ENCODE data around the gene DIP2C.
"Not testable (repeated sequence)": the region's sequence is repeated elsewhere in the genome, so short reads cannot be mapped to it uniquely, and the experiment has no call there.

The DIP2C gene

DNA sequence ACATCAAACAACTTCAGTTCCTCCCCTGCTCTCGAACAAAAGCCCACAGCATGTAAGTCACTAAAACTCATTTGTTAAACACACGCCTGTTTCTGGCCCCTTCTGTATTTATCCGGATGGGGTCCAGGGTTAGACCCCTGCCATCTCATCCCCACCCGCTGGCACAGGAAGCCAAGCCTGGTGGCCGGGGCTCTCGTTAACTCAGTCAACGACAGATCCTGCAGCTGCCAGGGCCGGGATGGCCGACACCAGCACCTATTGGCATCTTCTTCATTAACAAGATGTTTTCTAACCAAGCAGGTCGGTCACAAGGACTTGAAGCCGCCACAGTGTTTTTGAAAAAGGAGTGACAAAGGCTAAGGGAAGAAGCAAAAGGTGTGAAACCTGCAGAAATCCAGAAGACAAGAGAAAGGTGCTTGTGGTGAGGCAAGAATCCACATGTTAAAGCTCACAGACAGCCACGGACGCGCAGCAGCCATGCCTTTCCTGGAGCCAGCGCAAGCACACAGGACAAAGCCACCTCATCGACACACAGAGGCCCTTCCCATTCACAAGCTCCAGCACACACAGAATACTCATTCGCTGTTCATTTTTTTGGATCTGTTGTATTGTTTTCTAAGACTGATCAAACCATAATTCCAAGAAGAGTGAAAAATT is 202.7 kb downstream of the DIP2C start:
- no peaks in the 10 kb centered on the region for H3K9me3 Mint-ChIP-seq
- peaks cover 16% of the 10 kb centered on the region for H3K4me1 Mint-ChIP-seq
- peak overlapping the region; percentile 36 for H3K4me3 Mint-ChIP-seq
- H3K36me3 Mint-ChIP-seq = no peaks in the 10 kb centered on the region
- H3K27ac Mint-ChIP-seq = no peak overlapping the region
- no peaks in the 10 kb centered on the region for H3K27me3 Mint-ChIP-seq

DNA sequence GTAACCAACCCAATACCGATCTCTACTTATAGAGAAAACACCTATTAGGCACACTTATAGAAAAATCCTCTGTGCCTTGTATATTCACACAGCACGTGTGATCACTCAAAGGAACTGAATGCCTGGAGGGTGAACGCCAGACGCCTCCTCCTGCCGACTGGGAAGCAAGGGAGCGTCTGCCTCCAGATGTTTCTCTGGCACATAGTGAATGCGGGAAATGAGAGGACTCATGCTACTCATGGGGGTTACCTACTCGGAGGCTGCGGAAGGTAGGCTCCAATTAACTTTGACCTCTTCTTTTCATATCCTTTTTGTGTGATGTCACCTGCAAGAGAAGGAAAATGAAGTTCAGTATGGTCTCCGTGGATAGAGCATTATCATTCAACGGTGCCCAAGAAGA is 203.3 kb downstream of the DIP2C start:
- H3K27ac Mint-ChIP-seq = no peak overlapping the region
- peaks cover 16% of the 10 kb centered on the region for H3K4me1 Mint-ChIP-seq
- no peaks in the 10 kb centered on the region for H3K9me3 Mint-ChIP-seq
- H3K36me3 Mint-ChIP-seq = no peaks in the 10 kb centered on the region
- peak overlapping the region; percentile 89 for H3K4me3 Mint-ChIP-seq
- H3K27me3 Mint-ChIP-seq = no peaks in the 10 kb centered on the region

DNA sequence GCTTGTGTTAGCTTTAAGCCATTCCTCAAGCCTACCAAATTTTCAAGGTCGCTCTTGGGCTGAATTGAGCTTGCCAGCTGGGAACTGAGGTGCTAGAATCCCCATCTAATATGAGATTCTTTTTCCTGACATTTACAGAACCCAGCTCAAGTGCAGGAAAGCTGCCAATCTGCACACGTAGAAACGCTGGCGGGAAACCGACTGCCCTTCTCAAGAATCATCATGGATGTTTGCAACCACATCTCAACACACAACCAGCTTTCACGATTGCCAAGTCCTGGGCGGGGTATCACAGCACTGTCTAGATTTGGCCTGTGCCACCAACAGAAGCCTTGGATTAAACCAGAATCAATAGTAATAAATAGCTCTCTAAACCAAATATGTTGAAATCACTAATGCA is 203.7 kb downstream of the DIP2C start:
- Mint-ChIP-seq H3K27me3 (no peaks in the 10 kb centered on the region), H3K27ac (no peak overlapping the region), H3K4me3 (peak overlapping the region; percentile 89), H3K36me3 (no peaks in the 10 kb centered on the region), H3K9me3 (no peaks in the 10 kb centered on the region), H3K4me1 (peaks cover 16% of the 10 kb centered on the region)

DNA sequence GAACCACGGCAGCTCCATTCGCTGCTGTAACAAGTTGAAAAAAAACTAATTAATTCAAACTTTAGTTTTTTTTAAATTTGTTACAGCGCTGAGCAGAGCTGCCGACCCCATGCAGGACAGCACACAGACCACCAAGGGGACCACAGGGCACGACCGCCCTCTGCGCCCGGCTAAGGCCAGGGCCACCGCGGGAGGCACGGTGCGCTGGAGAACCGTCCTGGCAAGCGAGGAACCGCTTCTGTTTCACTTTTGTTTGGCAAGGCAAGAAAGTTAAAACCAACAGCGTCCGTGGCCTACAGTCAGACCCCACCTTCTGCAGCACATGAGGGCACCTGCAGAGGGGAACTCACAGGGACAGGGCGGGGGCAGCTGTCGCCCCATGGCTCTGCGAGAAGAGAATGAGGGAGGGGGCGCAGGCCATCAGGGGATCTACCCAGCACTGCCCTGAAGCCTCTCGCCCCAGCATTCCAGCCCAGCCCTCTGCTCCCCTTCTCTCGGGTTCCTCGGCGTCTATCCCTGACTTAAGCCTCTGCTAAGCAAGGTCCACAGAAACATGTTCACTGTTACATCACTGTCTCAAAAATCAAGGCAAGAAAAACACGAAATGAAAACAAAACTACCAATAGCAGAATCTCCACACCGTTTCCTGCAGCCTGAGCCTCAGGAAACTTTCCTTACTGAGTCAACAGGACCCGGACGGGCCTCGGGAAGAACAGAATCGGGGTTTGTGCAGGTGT is 204.4 kb downstream of the DIP2C start:
- Mint-ChIP-seq H3K36me3 (no peaks in the 10 kb centered on the region), H3K9me3 (no peaks in the 10 kb centered on the region), H3K27me3 (no peaks in the 10 kb centered on the region), H3K27ac (peak overlapping the region; percentile 91), H3K4me1 (peaks cover 16% of the 10 kb centered on the region), H3K4me3 (peak overlapping the region; percentile 89)

DNA sequence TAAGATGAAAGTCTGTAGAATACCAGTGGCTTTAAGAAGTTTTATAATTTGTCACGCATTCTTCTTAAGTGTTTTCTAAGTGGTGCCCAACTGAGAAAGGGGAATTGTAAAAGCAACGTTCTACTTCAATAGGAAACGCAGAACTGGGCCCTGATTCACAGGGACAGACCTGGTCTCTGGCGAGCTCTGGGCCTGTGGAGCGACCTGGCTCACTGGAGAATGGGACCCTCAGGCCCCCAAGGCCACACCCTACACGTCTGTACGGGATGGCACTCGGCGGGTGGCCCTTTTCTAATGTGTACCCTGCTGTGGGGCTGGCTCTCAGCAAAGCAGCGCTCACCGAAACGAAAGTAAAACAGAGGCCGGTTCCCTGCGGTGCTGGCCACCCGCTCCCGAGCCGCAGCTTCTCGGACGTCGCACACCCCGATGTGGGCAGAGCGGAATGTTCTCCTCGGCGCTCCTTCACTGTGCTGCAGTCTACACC is 205.0 kb downstream of the DIP2C start:
- peak overlapping the region; percentile 81 for H3K27ac Mint-ChIP-seq
- H3K36me3 Mint-ChIP-seq = no peaks in the 10 kb centered on the region
- H3K4me1 Mint-ChIP-seq = peaks cover 16% of the 10 kb centered on the region
- no peaks in the 10 kb centered on the region for H3K9me3 Mint-ChIP-seq
- H3K4me3 Mint-ChIP-seq = peak overlapping the region; percentile 89
- H3K27me3 Mint-ChIP-seq = no peaks in the 10 kb centered on the region

DNA sequence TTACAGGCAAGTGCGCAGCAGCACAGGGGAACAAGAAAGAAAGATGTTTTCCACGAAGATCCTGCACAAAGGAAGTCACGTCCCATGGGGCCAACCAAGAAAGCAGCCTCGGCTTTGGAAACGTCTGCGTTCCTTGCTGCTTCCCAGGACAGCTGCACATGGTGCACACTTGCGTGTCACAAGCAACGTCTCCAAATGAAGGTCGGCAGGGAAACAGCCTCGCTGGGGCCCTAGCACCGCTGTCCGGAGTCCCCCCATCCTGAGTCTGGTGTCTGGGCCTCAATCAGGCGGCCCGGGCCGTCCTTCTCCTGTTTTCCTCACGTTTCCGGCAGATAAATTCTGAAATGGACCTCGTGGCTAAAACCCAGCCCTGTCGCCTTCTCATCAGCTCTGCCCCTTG is 206.2 kb downstream of the DIP2C start:
- H3K4me3 Mint-ChIP-seq = no peak overlapping the region
- no peaks in the 10 kb centered on the region for H3K36me3 Mint-ChIP-seq
- H3K9me3 Mint-ChIP-seq = no peaks in the 10 kb centered on the region
- H3K4me1 Mint-ChIP-seq = peaks cover 21% of the 10 kb centered on the region
- H3K27me3 Mint-ChIP-seq = no peaks in the 10 kb centered on the region
- no peak overlapping the region for H3K27ac Mint-ChIP-seq

DNA sequence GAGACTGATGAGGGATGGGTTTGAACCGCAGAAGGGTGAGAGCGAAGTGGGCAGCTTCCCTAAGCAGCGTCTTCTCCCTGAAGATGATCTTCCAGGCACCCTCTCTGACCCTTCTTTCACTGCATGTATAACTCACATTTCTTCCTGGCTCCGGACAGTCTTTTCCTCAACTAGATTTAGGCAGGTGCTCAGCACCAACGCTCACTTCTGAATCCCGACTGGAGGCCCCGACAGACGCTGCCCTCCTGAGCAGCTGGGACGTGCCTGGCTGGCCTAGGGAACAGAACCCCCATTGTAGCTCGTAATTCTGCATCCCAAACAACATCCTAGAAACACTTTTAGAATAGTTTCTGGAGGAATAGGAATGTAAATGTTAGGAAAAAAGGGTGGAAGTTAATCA is 206.6 kb downstream of the DIP2C start:
- Mint-ChIP-seq H3K36me3 (no peaks in the 10 kb centered on the region), H3K4me1 (peaks cover 21% of the 10 kb centered on the region), H3K4me3 (no peak overlapping the region), H3K9me3 (no peaks in the 10 kb centered on the region), H3K27me3 (no peaks in the 10 kb centered on the region), H3K27ac (no peak overlapping the region)

DNA sequence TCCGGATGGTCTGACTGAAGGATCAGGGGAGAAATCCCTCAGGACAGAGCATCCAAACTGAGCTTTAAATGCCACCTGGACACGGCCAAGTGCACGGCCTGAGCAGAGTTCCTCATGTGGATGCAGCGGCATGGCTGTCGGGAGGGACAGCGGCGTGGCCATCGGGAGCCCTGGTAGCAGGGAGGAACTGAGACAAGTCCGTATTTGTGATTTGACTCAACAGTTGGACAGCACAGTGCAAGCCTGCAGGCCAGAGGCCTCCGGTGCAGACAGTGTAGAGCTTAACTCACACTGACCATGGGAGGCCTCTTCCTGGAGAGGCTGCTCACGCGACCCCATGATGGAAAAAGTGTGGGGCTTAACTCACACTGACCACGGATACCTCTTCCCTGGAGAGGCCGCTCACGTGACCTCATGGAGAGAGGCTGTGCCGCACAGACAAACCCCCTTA is 207.4 kb downstream of the DIP2C start:
- Mint-ChIP-seq H3K27me3 (no peaks in the 10 kb centered on the region), H3K36me3 (no peaks in the 10 kb centered on the region), H3K4me1 (peaks cover 27% of the 10 kb centered on the region), H3K27ac (no peak overlapping the region), H3K9me3 (peaks cover 2% of the 10 kb centered on the region), H3K4me3 (no peak overlapping the region)

DNA sequence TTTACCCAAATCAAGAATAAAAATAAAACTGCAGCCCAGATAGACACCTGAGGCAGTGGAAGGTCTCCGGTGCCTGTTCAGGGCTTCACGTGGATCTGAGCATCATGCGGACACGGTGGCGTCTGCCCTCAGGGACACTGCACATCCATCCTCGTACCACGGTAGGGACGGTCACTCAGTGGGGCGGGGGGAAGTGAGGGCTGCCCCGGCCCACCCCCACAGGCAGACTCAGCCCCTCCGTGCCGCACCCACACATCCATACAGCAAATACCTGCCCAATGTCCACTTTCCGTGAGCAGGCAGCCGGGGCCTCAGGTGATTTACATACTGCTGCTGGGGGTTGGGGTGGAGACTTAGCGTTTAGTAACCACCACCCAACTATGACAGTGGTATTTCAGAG is 207.8 kb downstream of the DIP2C start:
- H3K36me3 Mint-ChIP-seq = peaks cover 2% of the 10 kb centered on the region
- H3K27ac Mint-ChIP-seq = no peak overlapping the region
- peaks cover 6% of the 10 kb centered on the region for H3K9me3 Mint-ChIP-seq
- H3K27me3 Mint-ChIP-seq = no peaks in the 10 kb centered on the region
- no peak overlapping the region for H3K4me3 Mint-ChIP-seq
- peaks cover 32% of the 10 kb centered on the region for H3K4me1 Mint-ChIP-seq

DNA sequence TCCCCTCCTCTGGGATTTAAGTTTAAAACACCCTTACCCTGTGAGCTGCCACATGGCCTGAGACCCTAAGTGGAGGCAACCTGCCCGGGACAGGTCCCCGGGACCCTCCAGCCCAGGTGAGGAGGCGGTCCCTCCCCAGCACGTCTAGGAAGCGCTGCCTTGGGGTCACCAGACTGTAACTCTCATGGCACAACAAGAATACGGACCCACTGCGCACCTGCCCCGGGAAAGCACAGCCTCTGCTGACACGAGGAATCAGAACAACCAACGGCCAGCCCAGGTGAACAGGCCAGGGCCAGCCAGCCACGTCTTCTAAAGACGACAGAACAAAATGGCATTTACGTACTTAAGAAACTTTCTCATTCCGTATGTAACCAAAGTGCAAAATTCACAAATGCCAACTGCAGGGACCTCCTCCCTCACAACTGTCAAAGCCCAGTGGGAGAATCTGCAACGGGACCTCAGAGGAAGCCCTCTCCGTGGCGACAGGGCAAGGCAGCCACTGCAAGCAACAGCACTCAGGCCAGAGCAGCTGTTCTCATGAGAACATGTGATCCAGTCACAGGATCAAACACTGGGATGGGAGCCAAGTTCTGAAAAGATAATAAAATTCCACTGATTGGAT is 208.4 kb downstream of the DIP2C start:
- Mint-ChIP-seq H3K36me3 (peaks cover 2% of the 10 kb centered on the region), H3K27me3 (no peaks in the 10 kb centered on the region), H3K4me3 (no peak overlapping the region), H3K27ac (no peak overlapping the region), H3K4me1 (peaks cover 30% of the 10 kb centered on the region), H3K9me3 (peaks cover 6% of the 10 kb centered on the region)

DNA sequence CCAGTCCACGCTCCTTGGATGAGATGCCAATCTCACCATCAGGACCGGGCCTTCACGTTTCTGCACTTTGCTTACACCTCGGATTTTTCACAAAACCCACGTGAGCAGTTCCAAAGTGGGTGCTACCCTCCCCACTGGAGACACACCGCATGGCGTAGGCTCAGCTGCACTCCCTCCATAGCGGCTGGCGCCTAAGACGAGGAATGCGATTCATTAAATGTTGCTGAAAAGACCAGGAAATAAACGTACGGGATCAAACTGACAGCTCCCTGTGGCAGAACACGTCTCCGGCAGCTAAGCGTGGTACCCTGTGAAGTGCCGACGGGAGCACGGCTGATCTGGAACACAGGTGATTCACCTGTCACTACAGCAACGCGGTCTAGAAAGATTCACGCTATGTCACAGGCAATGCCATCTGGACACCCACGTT is 209.0 kb downstream of the DIP2C start:
- H3K4me1 Mint-ChIP-seq = peaks cover 27% of the 10 kb centered on the region
- H3K27me3 Mint-ChIP-seq = no peaks in the 10 kb centered on the region
- no peak overlapping the region for H3K27ac Mint-ChIP-seq
- H3K36me3 Mint-ChIP-seq = peaks cover 2% of the 10 kb centered on the region
- peaks cover 6% of the 10 kb centered on the region for H3K9me3 Mint-ChIP-seq
- H3K4me3 Mint-ChIP-seq = no peak overlapping the region

DNA sequence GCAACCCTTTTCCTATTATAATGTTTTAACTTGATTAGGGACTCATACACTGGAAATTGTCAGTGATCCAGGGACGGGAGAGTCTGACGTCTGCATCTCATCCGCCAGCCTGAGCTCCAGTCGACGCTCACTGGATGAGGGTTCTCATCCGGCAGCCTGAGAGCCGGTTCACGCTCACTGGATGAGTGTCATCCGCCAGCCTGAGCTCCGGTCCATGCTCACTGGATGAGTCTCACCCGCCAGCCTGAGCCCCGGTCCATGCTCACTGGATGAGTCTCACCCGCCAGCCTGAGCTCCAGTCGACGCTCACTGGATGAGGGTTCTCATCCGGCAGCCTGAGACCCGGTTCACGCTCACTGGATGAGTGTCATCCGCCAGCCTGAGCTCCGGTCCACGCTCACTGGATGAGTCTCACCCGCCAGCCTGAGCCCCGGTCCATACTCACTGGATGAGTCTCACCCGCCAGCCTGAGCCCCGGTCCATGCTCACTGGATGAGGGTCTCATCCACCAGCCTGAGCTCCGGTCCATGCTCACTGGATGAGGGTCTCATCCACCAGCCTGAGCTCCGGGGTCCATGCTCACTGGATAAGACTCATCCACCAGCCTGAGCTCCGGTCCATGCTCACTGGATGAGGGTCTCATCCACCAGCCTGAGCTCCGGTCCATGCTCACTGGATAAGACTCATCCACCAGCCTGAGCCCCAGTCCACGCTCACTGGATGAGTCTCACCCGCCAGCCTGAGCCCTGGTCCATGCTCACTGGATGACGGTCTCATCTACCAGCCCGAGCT is 209.6 kb downstream of the DIP2C start:
- H3K4me3 Mint-ChIP-seq, H3K36me3 Mint-ChIP-seq, H3K9me3 Mint-ChIP-seq, H3K27me3 Mint-ChIP-seq, H3K27ac Mint-ChIP-seq: not testable (repeated sequence)
- peaks cover 22% of the 10 kb centered on the region for H3K4me1 Mint-ChIP-seq

DNA sequence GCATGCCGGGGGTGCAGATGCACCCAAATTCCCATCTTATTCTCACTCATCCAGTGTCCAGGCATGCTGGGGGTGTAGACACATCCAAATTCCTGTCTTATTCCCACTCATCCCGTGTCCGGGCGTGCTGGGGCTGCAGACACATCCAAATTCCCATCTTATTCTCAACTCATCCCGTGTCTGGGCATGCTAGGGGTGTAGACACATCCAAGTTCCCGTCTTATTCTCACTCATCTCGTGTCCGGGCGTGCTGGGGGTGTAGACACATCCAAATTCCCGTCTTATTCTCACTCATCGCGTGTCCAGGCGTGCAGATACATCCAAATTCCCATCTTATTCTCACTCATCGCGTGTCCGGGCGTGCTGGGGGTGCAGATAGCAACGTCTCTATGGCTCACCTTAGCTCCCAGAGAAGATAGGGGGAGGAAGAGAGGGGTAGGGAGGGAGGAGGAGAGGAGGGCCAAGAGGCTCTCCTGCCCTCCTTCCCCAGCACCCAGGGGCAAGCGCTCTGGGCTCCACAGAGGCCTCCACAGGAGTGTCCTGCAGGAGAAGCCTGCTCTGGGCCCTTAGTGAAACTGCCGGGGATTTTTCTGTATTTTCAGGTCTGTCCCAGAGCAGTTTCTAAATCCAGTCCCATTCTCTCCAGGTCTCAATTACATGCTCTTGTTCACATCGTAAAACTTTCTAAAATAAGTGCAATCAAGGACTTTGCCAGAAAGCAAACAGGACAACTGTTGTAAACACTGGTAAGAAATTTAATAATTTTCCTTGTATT is 210.8 kb downstream of the DIP2C start:
- Mint-ChIP-seq H3K27me3 (no peaks in the 10 kb centered on the region), H3K36me3 (peaks cover 9% of the 10 kb centered on the region), H3K4me3 (no peak overlapping the region), H3K4me1 (peaks cover 16% of the 10 kb centered on the region), H3K27ac (peak overlapping the region; percentile 1), H3K9me3 (peaks cover 6% of the 10 kb centered on the region)

DNA sequence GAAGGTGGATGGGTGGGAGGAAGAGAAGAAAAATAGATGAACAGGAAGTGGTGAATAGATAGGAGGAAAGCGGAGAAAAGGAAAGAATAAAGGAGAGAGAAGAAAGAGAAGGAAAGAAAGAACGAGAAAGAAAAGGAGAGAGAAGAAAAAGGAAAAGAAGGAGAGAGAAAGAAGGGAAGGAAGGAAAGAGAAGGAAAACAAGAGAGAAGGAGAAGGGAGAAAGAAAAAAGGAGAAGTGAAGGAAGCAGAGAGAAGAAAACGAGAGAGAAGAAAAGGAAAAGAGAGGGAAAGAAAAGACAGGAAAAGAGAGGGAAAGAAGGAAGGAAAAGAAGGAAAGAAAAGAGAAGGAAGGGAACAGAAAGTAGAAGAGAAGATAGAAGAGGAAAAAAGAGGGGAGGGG is 211.8 kb downstream of the DIP2C start:
- peak overlapping the region; percentile 62 for H3K27ac Mint-ChIP-seq
- H3K36me3 Mint-ChIP-seq = peaks cover 9% of the 10 kb centered on the region
- H3K4me3 Mint-ChIP-seq = peak overlapping the region; percentile 39
- H3K27me3 Mint-ChIP-seq = no peaks in the 10 kb centered on the region
- H3K9me3 Mint-ChIP-seq = peaks cover 6% of the 10 kb centered on the region
- peaks cover 16% of the 10 kb centered on the region for H3K4me1 Mint-ChIP-seq

DNA sequence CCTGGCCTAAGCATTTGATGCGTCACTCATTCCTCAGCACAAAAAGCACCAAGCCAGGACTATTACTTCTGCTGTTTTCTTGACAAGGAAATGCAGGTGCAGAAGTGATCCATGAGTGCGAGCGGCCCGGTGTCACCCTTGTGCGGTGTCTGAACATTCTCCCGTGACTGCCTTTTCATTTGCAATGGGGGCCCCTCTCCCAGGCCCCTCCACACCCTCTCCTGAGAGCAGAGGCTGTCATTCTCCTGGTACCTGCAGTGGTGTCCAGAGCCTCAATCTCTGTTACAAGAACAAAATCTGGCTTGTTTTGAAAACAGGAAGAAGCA is 213.1 kb downstream of the DIP2C start:
- H3K4me3 Mint-ChIP-seq = no peak overlapping the region
- peaks cover 9% of the 10 kb centered on the region for H3K36me3 Mint-ChIP-seq
- peaks cover 6% of the 10 kb centered on the region for H3K9me3 Mint-ChIP-seq
- no peaks in the 10 kb centered on the region for H3K27me3 Mint-ChIP-seq
- H3K27ac Mint-ChIP-seq = no peak overlapping the region
- peaks cover 16% of the 10 kb centered on the region for H3K4me1 Mint-ChIP-seq

Measured in activated naive CD4-positive, alpha-beta T cell treated with anti-CD3 and anti-CD28 coated beads, Interleukin-2, amount 50 U/mL, for 24 hours (primary cell).